ENCODE data around the gene PRLR. TPM values are rescaled to one million over a fixed set of nuclear protein-coding genes. Genes with fewer than 3 reads are reported as not detected.

The PRLR gene
- total RNA-seq, 1 donor from 2014 or later: not detected

- FAIRE-seq: no peak
- Histone ChIP-seq H3K36me3 (ENCODE audit: control insufficient read depth, insufficient read depth, low read length) (no peaks in the 10 kb centered on the region), H3K27me3 (ENCODE audit: control insufficient read depth, insufficient read depth, low read length) (no peaks in the 10 kb centered on the region), H3K4me3 (ENCODE audit: low read depth, low read length) (no peak overlapping the region)
- no peak for TF ChIP-seq CTCF (IDR thresholded peaks at IDR 0.05; ENCODE audit: insufficient read depth, low read length, severe bottlenecking)
- DNase-seq (ENCODE audit: low read depth): no peak
Observed at GRCh38 chr5:35087991-35088390, 142.3 kb downstream of the PRLR start.

GRCh38 chr5:35083150-35083549 is 147.1 kb downstream of the PRLR start:
- no peak for TF ChIP-seq CTCF (IDR thresholded peaks at IDR 0.05; ENCODE audit: insufficient read depth, low read length, severe bottlenecking)
- DNase-seq (ENCODE audit: low read depth) (no peak), FAIRE-seq (no peak)
- Histone ChIP-seq H3K27me3 (ENCODE audit: control insufficient read depth, insufficient read depth, low read length) (no peaks in the 10 kb centered on the region), H3K4me3 (ENCODE audit: low read depth, low read length) (no peak overlapping the region), H3K36me3 (ENCODE audit: control insufficient read depth, insufficient read depth, low read length) (no peaks in the 10 kb centered on the region)

GRCh38 chr5:35082530-35082929 is 147.8 kb downstream of the PRLR start:
- no peak for TF ChIP-seq CTCF (IDR thresholded peaks at IDR 0.05; ENCODE audit: insufficient read depth, low read length, severe bottlenecking)
- FAIRE-seq: no peak
- Histone ChIP-seq H3K36me3 (ENCODE audit: control insufficient read depth, insufficient read depth, low read length) (no peaks in the 10 kb centered on the region), H3K4me3 (ENCODE audit: low read depth, low read length) (no peak overlapping the region), H3K27me3 (ENCODE audit: control insufficient read depth, insufficient read depth, low read length) (no peaks in the 10 kb centered on the region)
- DNase-seq (ENCODE audit: low read depth): no peak

- H3K27me3 ChIP-seq (ENCODE audit: control insufficient read depth, insufficient read depth, low read length): no peaks in the 10 kb centered on the region
- no peak for DNase-seq (ENCODE audit: low read depth)
- no peak overlapping the region for H3K4me3 ChIP-seq (ENCODE audit: low read depth, low read length)
- FAIRE-seq: no peak
- no peaks in the 10 kb centered on the region for H3K36me3 ChIP-seq (ENCODE audit: control insufficient read depth, insufficient read depth, low read length)
- no peak for TF ChIP-seq CTCF (IDR thresholded peaks at IDR 0.05; ENCODE audit: insufficient read depth, low read length, severe bottlenecking)
Observed at GRCh38 chr5:35081134-35081533, 149.2 kb downstream of the PRLR start.

- FAIRE-seq: no peak
- Histone ChIP-seq H3K4me3 (ENCODE audit: low read depth, low read length) (no peak overlapping the region), H3K27me3 (ENCODE audit: control insufficient read depth, insufficient read depth, low read length) (no peaks in the 10 kb centered on the region), H3K36me3 (ENCODE audit: control insufficient read depth, insufficient read depth, low read length) (no peaks in the 10 kb centered on the region)
- TF ChIP-seq CTCF (IDR thresholded peaks at IDR 0.05; ENCODE audit: insufficient read depth, low read length, severe bottlenecking): no peak
- no peak for DNase-seq (ENCODE audit: low read depth)
Observed at GRCh38 chr5:35073160-35073559, 157.1 kb downstream of the PRLR start.

GRCh38 chr5:35069188-35069587 is 161.1 kb downstream of the PRLR start:
- no peak for FAIRE-seq
- no peak for DNase-seq (ENCODE audit: low read depth)
- H3K4me3 ChIP-seq (ENCODE audit: low read depth, low read length): no peak overlapping the region
- no peaks in the 10 kb centered on the region for H3K27me3 ChIP-seq (ENCODE audit: control insufficient read depth, insufficient read depth, low read length)
- TF ChIP-seq CTCF (IDR thresholded peaks at IDR 0.05; ENCODE audit: insufficient read depth, low read length, severe bottlenecking): no peak
- no peaks in the 10 kb centered on the region for H3K36me3 ChIP-seq (ENCODE audit: control insufficient read depth, insufficient read depth, low read length)
